ENCODE data around the gene C16orf87.

GRCh38 chr16:46790599-46791270 lies 40.2 kb downstream of the C16orf87 start:
- TF ChIP-seq CTCF (IDR thresholded peaks at IDR 0.05; ENCODE audit: low read depth, low read length, poor library complexity, severe bottlenecking): no peak
- no peak for TF ChIP-seq EZH2phosphoT487 (IDR thresholded peaks at IDR 0.05; ENCODE audit: borderline replicate concordance, low read length)

Measured in DOHH2 (cell line).